IMR-90 (cell line): ENCODE data around the gene OR2AJ1. TPM values are rescaled to one million over a fixed set of nuclear protein-coding genes. Genes with fewer than 3 reads are reported as not detected.

Source experiments
- ATAC-seq: fragments of 200-7000 bp; cut with Tn5 transposase; 2 replicates; pipeline ENCODE4 v1.9.1; 2020; ENCODE audit warnings: low read depth, mild to moderate bottlenecking, moderate library complexity
- Bru-seq: library from RNA; stranded (reverse); fragments of 400-500 nt; gene quantifications from one replicate; lab custom pipeline; 2021; lab: Mats Ljungman, UMichigan
- BruChase-seq, 2 experiments: library from RNA; stranded (reverse); fragments of 400-500 nt; gene quantifications; one replicate each; lab custom pipeline; 2021; lab: Mats Ljungman, UMichigan
- BruUV-seq: library from RNA; stranded (reverse); fragments of 400-500 nt; replicated peaks from 2 replicates; lab custom pipeline; 2021; lab: Mats Ljungman, UMichigan
- CTCF ChIA-PET: fragments of 300-600 bp; formaldehyde crosslinking; extraction: SDS; loops from one replicate; lab custom pipeline; 2021; ENCODE audit warnings: antibody characterized with exemption; lab: Yijun Ruan, JAX
- POLR2A ChIA-PET: fragments of 300-600 bp; sonication (Branson Sonifier 250); formaldehyde crosslinking; loops from one replicate; lab custom pipeline; 2022; ENCODE audit warnings: antibody characterized with exemption; ENCODE audit not compliant: unreplicated experiment; lab: Charles Lee
- DNase-seq: peaks from one replicate; pipeline ENCODE4 v3.0.0; 2013
- H2AFZ ChIP-seq: replicated peaks from 2 replicates; pipeline ENCODE3; 2013; ENCODE audit warnings: low read length, mild to moderate bottlenecking; ENCODE audit not compliant: poor library complexity
- H2AK5ac ChIP-seq: 2 replicates; pipeline ENCODE4 v1.6.1; 2013; ENCODE audit warnings: low read depth, low read length, inconsistent platforms
- H2AK9ac ChIP-seq: replicated peaks from 2 replicates; pipeline ENCODE3; 2013; ENCODE audit warnings: mild to moderate bottlenecking, low read depth, low read length, moderate library complexity; ENCODE audit not compliant: poor library complexity
- H2BK120ac ChIP-seq: 2 replicates; pipeline ENCODE4 v1.6.1; 2013; ENCODE audit warnings: low read depth, low read length, inconsistent platforms
- H2BK15ac ChIP-seq: 3 replicates; pipeline ENCODE4 v1.6.1; 2013; ENCODE audit warnings: low read depth, low read length, inconsistent platforms
- H2BK20ac ChIP-seq: 2 replicates; pipeline ENCODE4 v1.6.1; 2013; ENCODE audit warnings: low read depth, mild to moderate bottlenecking, inconsistent platforms, low read length, moderate library complexity
- H2BK5ac ChIP-seq: 2 replicates; pipeline ENCODE4 v1.6.1; 2013; ENCODE audit warnings: mild to moderate bottlenecking, low read depth, low read length, inconsistent platforms; ENCODE audit not compliant: poor library complexity, severe bottlenecking
- H3K14ac ChIP-seq: replicated peaks from 2 replicates; pipeline ENCODE4 v1.6.1; 2013; ENCODE audit warnings: low read depth, low read length, inconsistent platforms
- H3K18ac ChIP-seq: 2 replicates; pipeline ENCODE4 v1.6.1; 2013; ENCODE audit warnings: low read depth, low read length, control low read depth
- H3K23ac ChIP-seq: 2 replicates; pipeline ENCODE4 v1.6.1; 2013; ENCODE audit warnings: low read depth, low read length, inconsistent platforms
- H3K27ac ChIP-seq: 2 replicates; pipeline ENCODE4 v1.5.1; 2013; ENCODE audit warnings: mild to moderate bottlenecking, control low read depth, low read length; ENCODE audit not compliant: insufficient read depth
- H3K27me3 ChIP-seq: 2 replicates; pipeline ENCODE4 v1.6.1; 2013; ENCODE audit warnings: low read length; ENCODE audit not compliant: control insufficient read depth, insufficient read depth
- H3K36me3 ChIP-seq: 2 replicates; pipeline ENCODE4 v1.6.1; 2013; ENCODE audit warnings: low read length, mixed read lengths; ENCODE audit not compliant: control insufficient read depth, insufficient read depth
- H3K4ac ChIP-seq: 2 replicates; pipeline ENCODE4 v1.6.1; 2013; ENCODE audit warnings: low read depth, low read length, inconsistent platforms
- H3K4me1 ChIP-seq: 2 replicates; pipeline ENCODE4 v1.6.1; 2013; ENCODE audit warnings: low read length, mixed read lengths; ENCODE audit not compliant: control insufficient read depth, insufficient read depth
- H3K4me2 ChIP-seq: 2 replicates; pipeline ENCODE4 v1.6.1; 2013; ENCODE audit warnings: low read depth, mild to moderate bottlenecking, control low read depth, low read length, moderate library complexity
- H3K4me3 ChIP-seq: 2 replicates; pipeline ENCODE4 v1.5.1; 2013; ENCODE audit warnings: low read depth, mild to moderate bottlenecking, control low read depth, low read length, moderate library complexity; ENCODE audit not compliant: insufficient read depth
- H3K56ac ChIP-seq: 2 replicates; pipeline ENCODE4 v1.6.1; 2013; ENCODE audit warnings: low read length, inconsistent platforms; ENCODE audit not compliant: insufficient read depth; ENCODE audit errors: extremely low read depth
- H3K79me1 ChIP-seq, 2 experiments: 2 replicates each; pipeline ENCODE4 v1.6.1; 2013; ENCODE audit warnings: low read length in 2 of 2, inconsistent platforms in 1 of 2, low read depth in 1 of 2
- H3K9ac ChIP-seq: 2 replicates; pipeline ENCODE4 v1.6.1; 2013; ENCODE audit warnings: low read depth, low read length, control low read depth
- H3K9me1 ChIP-seq: 2 replicates; pipeline ENCODE4 v1.6.1; 2013; ENCODE audit warnings: low read length, inconsistent platforms; ENCODE audit not compliant: insufficient read depth
- H3K9me3 ChIP-seq: 2 replicates; pipeline ENCODE4 v1.6.1; 2013; ENCODE audit warnings: low read length; ENCODE audit not compliant: control insufficient read depth, insufficient read depth
- H4K20me1 ChIP-seq: 2 replicates; pipeline ENCODE4 v1.6.1; 2013; ENCODE audit warnings: low read length, inconsistent platforms; ENCODE audit not compliant: insufficient read depth
- H4K5ac ChIP-seq: 2 replicates; pipeline ENCODE4 v1.6.1; 2013; ENCODE audit warnings: mild to moderate bottlenecking, low read depth, low read length, control low read depth
- H4K8ac ChIP-seq, 2 experiments: 2 replicates each; pipeline ENCODE4 v1.6.1; 2013; ENCODE audit warnings: low read depth in 2 of 2, low read length in 2 of 2, control low read depth in 1 of 2, inconsistent platforms in 1 of 2
- H4K91ac ChIP-seq: 2 replicates; pipeline ENCODE4 v1.6.1; 2013; ENCODE audit warnings: low read depth, low read length, inconsistent platforms; ENCODE audit not compliant: insufficient read depth
- BHLHE40 ChIP-seq: fragments of 150-350 bp; IDR thresholded peaks from 2 replicates; pipeline ENCODE4 v1.6.1; 2016; ENCODE audit warnings: mild to moderate bottlenecking, low read depth, low read length
- CHD1 ChIP-seq: IDR thresholded peaks from 2 replicates; pipeline ENCODE4 v1.6.1; 2012; ENCODE audit warnings: low read depth, low read length, improper control_type of control experiment
- FOS ChIP-seq: fragments of 150-350 bp; IDR thresholded peaks from 2 replicates; pipeline ENCODE4 v1.6.1; 2016; ENCODE audit warnings: low read depth, low read length
- MAFK ChIP-seq: IDR thresholded peaks from 2 replicates; pipeline ENCODE4 v1.6.1; 2012; ENCODE audit warnings: low read depth, low read length, improper control_type of control experiment
- MAZ ChIP-seq: IDR thresholded peaks from 2 replicates; pipeline ENCODE4 v1.6.1; 2012; ENCODE audit warnings: low read depth, mild to moderate bottlenecking, low read length, improper control_type of control experiment, moderate library complexity, borderline replicate concordance
- MXI1 ChIP-seq: IDR thresholded peaks from 2 replicates; pipeline ENCODE4 v1.6.1; 2012; ENCODE audit warnings: low read depth, mild to moderate bottlenecking, low read length, moderate library complexity, borderline replicate concordance
- NFE2L2 ChIP-seq: fragments of 150-350 bp; IDR thresholded peaks from 2 replicates; pipeline ENCODE4 v1.6.1; 2016; ENCODE audit warnings: low read depth, mild to moderate bottlenecking, low read length
- POLR2A ChIP-seq: IDR thresholded peaks from 2 replicates; pipeline ENCODE4 v1.6.1; 2012; ENCODE audit warnings: mild to moderate bottlenecking, low read depth, low read length
- RAD21 ChIP-seq: IDR thresholded peaks from 2 replicates; pipeline ENCODE4 v1.6.1; 2012; ENCODE audit warnings: low read length, improper control_type of control experiment
- RCOR1 ChIP-seq: IDR thresholded peaks from 2 replicates; pipeline ENCODE4 v1.6.1; 2012; ENCODE audit warnings: mild to moderate bottlenecking, low read length, improper control_type of control experiment; ENCODE audit not compliant: insufficient replicate concordance
- RFX5 ChIP-seq: IDR thresholded peaks from 2 replicates; pipeline ENCODE4 v1.8.0; 2012; ENCODE audit warnings: low read depth, mild to moderate bottlenecking, low read length, moderate library complexity
- SMC3 ChIP-seq: fragments of 150-350 bp; IDR thresholded peaks from 2 replicates; pipeline ENCODE4 v1.6.1; 2016; ENCODE audit warnings: low read depth, mild to moderate bottlenecking, antibody characterized with exemption, low read length, moderate library complexity
- WGBS, 2 experiments: methylation state at CpG; one replicate each; pipeline versions ENCODE4 v1.1.5 to v1.1.7; 2013; ENCODE audit warnings: missing lambda C conversion rate in 2 of 2; ENCODE audit not compliant: insufficient read length in 1 of 2; ENCODE audit errors: extremely low coverage in 2 of 2; 5-methylcytosine and 5-hydroxymethylcytosine counted together
- dilution Hi-C: fragments of 300-500 bp; cut with HindIII; formaldehyde crosslinking; loops from one replicate; pipeline ENCODE4 v1.14.3; 2018; ENCODE audit warnings: low sequenced_read_pairs; ENCODE audit not compliant: unreplicated experiment
- in situ Hi-C: fragments of 300-500 bp; cut with MboI; formaldehyde crosslinking; loops from 3 replicates; pipeline ENCODE4 v1.14.3; 2019; ENCODE audit warnings: low sequenced_read_pairs, inconsistent platforms, mixed read lengths
- intact Hi-C: fragments of 100-400 bp; cut with micrococcal nuclease; formaldehyde crosslinking; loops from 2 replicates; pipeline ENCODE4 v1.10.0; 2022
- long read RNA-seq: library from polyadenylated mRNA; unstranded; transcript quantifications from one replicate; pipeline ENCODE4 v2.0.0, GENCODE V29; 2021; ENCODE audit not compliant: unreplicated experiment
- polyA plus RNA-seq, 3 experiments: library from polyadenylated mRNA; depleted of rRNA; stranded (reverse); fragments of >200 nt; gene quantifications; 2 replicates each; pipeline ENCODE4 v1.2.3, GENCODE V29; 2012; ENCODE audit warnings: low replicate concordance in 1 of 3
- total RNA-seq: library from RNA; depleted of rRNA; stranded (reverse); fragments of >200 nt; gene quantifications from 2 replicates; pipeline ENCODE4 v1.2.3, GENCODE V29; 2012; rRNA removed
- TF ChIP-seq, protein P1 (sequence below): conservative IDR thresholded peaks from 2 replicates; pipeline ENCODE4 v1.5.1; 2012; ENCODE audit warnings: mild to moderate bottlenecking, low read depth, low read length, improper control_type of control experiment
- TF ChIP-seq, protein P2 (sequence below): fragments of 150-350 bp; IDR thresholded peaks from 2 replicates; pipeline ENCODE4 v1.6.1; 2016; ENCODE audit warnings: low read depth, mild to moderate bottlenecking, low read length, moderate library complexity, borderline replicate concordance

Gene OR2AJ1, protein sequence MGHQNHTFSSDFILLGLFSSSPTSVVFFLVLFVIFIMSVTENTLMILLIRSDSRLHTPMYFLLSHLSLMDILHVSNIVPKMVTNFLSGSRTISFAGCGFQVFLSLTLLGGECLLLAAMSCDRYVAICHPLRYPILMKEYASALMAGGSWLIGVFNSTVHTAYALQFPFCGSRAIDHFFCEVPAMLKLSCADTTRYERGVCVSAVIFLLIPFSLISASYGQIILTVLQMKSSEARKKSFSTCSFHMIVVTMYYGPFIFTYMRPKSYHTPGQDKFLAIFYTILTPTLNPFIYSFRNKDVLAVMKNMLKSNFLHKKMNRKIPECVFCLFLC
- not detected in 2 replicates for total RNA-seq
- polyA plus RNA-seq (2012; rRNA removed) = not detected in 2 replicates
- polyA plus RNA-seq (2012; cell fraction: cytosol; rRNA removed) = not detected in 2 replicates
- polyA plus RNA-seq (2012; cell fraction: nucleus; rRNA removed; ENCODE audit: low replicate concordance) = not detected in 2 replicates
- percentile 8 among the genes with signal in this experiment for Bru-seq, nascent RNA
- not detected for BruChase-seq, experiment 1, labeled RNA remaining after a 6-hour chase
- BruChase-seq, experiment 2, labeled RNA remaining after a 2-hour chase = percentile 17 among the genes with signal in this experiment
- long read RNA-seq = 0 reads

- no peak within 1 kb of the TSS for H2BK15ac ChIP-seq
- TF ChIP-seq SMC3 (no peak), BHLHE40 (no peak), FOS (no peak), MAFK (no peak), RFX5 (no peak), MXI1 (no peak), MAZ (no peak), RCOR1 (no peak), NFE2L2 (no peak), POLR2A (no peak), CHD1 (no peak), RAD21 (no peak)
- TF ChIP-seq, protein P1, sequence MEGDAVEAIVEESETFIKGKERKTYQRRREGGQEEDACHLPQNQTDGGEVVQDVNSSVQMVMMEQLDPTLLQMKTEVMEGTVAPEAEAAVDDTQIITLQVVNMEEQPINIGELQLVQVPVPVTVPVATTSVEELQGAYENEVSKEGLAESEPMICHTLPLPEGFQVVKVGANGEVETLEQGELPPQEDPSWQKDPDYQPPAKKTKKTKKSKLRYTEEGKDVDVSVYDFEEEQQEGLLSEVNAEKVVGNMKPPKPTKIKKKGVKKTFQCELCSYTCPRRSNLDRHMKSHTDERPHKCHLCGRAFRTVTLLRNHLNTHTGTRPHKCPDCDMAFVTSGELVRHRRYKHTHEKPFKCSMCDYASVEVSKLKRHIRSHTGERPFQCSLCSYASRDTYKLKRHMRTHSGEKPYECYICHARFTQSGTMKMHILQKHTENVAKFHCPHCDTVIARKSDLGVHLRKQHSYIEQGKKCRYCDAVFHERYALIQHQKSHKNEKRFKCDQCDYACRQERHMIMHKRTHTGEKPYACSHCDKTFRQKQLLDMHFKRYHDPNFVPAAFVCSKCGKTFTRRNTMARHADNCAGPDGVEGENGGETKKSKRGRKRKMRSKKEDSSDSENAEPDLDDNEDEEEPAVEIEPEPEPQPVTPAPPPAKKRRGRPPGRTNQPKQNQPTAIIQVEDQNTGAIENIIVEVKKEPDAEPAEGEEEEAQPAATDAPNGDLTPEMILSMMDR = no peak
- TF ChIP-seq, protein P2, sequence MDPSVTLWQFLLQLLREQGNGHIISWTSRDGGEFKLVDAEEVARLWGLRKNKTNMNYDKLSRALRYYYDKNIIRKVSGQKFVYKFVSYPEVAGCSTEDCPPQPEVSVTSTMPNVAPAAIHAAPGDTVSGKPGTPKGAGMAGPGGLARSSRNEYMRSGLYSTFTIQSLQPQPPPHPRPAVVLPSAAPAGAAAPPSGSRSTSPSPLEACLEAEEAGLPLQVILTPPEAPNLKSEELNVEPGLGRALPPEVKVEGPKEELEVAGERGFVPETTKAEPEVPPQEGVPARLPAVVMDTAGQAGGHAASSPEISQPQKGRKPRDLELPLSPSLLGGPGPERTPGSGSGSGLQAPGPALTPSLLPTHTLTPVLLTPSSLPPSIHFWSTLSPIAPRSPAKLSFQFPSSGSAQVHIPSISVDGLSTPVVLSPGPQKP = no peak
- H3K23ac ChIP-seq = no peak within 1 kb of the TSS
- H3K79me1 ChIP-seq = no peaks in the 10 kb centered on the region
- dilution Hi-C loops (no loop called here), in situ Hi-C loops (no loop called here), intact Hi-C loops (no loop called here)
- ATAC-seq (no peak), DNase-seq (no peak)
- H3K18ac ChIP-seq = no peak within 1 kb of the TSS
- WGBS, 2 experiments = 62% methylated on average over 3 of the region's 9 CpGs; no CpG with 5 or more reads in 1 of the 2 experiments
- H3K9me3 ChIP-seq = peaks cover 7% of the 10 kb centered on the region; the same call in 1 of the 2 replicates
- H4K5ac ChIP-seq = no peak within 1 kb of the TSS
- no peak within 1 kb of the TSS for H2BK20ac ChIP-seq
- no peak within 1 kb of the TSS for H3K4ac ChIP-seq
- no peak within 1 kb of the TSS for H3K27ac ChIP-seq
- no peak within 1 kb of the TSS for H2BK120ac ChIP-seq
- H3K9ac ChIP-seq = no peak within 1 kb of the TSS
- no peak within 1 kb of the TSS for H4K8ac ChIP-seq
- H3K36me3 ChIP-seq = no peaks in the 10 kb centered on the region
- no peak within 1 kb of the TSS for H2AK9ac ChIP-seq
- no peak within 1 kb of the TSS for H3K4me2 ChIP-seq
- ChIA-PET POLR2A (no interaction called here), CTCF (no interaction called here)
- BruUV-seq = no TSS peak
- no peak within 1 kb of the TSS for H3K4me3 ChIP-seq
- H4K91ac ChIP-seq = no peak within 1 kb of the TSS
- H2BK5ac ChIP-seq = no peak within 1 kb of the TSS
- H2AK5ac ChIP-seq = no peak within 1 kb of the TSS
- H2AFZ ChIP-seq = no peak within 1 kb of the TSS
- H3K4me1 ChIP-seq = no peaks in the 10 kb centered on the region
- no peaks in the 10 kb centered on the region for H3K27me3 ChIP-seq
- no peaks in the 10 kb centered on the region for H4K20me1 ChIP-seq
- H3K9me1 ChIP-seq = no peaks in the 10 kb centered on the region
- no peak within 1 kb of the TSS for H3K14ac ChIP-seq
- H3K56ac ChIP-seq = no peak within 1 kb of the TSS
Observed at GRCh38 chr1:247924868-247925267, at the start of gene OR2AJ1. TSS of gene OR2AJ1 (plus strand) at chr1:247924889. CDS start at chr1:247933769, 8,880 bp downstream.
